Colonic mucosa (tissue), 4 donors: Measurements from ENCODE around the gene SLIT3. TPM values are rescaled to one million over a fixed set of nuclear protein-coding genes. Genes with fewer than 3 reads are reported as not detected.

Source experiments
- DNase-seq: peaks from one replicate; pipeline ENCODE4 v3.0.0-alpha.2; 2020
- H3K27ac ChIP-seq: fragments of 200-600 bp; one replicate; pipeline ENCODE4 v1.8.0; 2021
- H3K27me3 ChIP-seq: fragments of 200-600 bp; one replicate; pipeline ENCODE4 v1.8.0; 2021
- H3K36me3 ChIP-seq: fragments of 200-600 bp; one replicate; pipeline ENCODE4 v1.8.0; 2021
- H3K4me1 ChIP-seq: fragments of 200-600 bp; one replicate; pipeline ENCODE4 v1.8.0; 2021; ENCODE audit warnings: mild to moderate bottlenecking
- H3K4me3 ChIP-seq: fragments of 200-600 bp; one replicate; pipeline ENCODE4 v1.8.0; 2021
- H3K9ac ChIP-seq, 2 donors: one replicate each; pipeline ENCODE4 v1.7.0; 2013; ENCODE audit warnings: control low read depth in 2 of 2, low read depth in 2 of 2, low read length in 2 of 2
- H3K9me3 ChIP-seq: fragments of 200-600 bp; one replicate; pipeline ENCODE4 v1.8.0; 2021
- CTCF ChIP-seq: fragments of 200-600 bp; IDR thresholded peaks from one replicate; pipeline ENCODE4 v1.8.0; 2022; ENCODE audit warnings: antibody characterized with exemption, mild to moderate bottlenecking
- intact Hi-C: fragments of 100-400 bp; cut with DNase I; formaldehyde crosslinking; loops from one replicate; pipeline ENCODE4 v1.14.1; 2022
- total RNA-seq, 2 donors: library from RNA; stranded (reverse); fragmentation: NEBNext Ultra II Directional in 1 of 2; extraction: Animal tissue kit (Norgen Biotek cat#: 25700) in 1 of 2; gene quantifications; one replicate each; pipeline ENCODE4 v1.2.1, GENCODE V29; 2021
- donor health status: healthy.
- donor health status: DM: no; HTN: no; CAD: no.
- donor health status: DM: no; HTN: no; CAD: no.

The SLIT3 gene
- total RNA-seq, 2 donors from 2014 or later: 3.4 to 7.6 TPM

- H3K36me3 ChIP-seq: no peaks in the 10 kb centered on the region
- no peaks in the 10 kb centered on the region for H3K4me1 ChIP-seq
- no peak overlapping the region for H3K27ac ChIP-seq
- no peak for DNase-seq
- no peaks in the 10 kb centered on the region for H3K9me3 ChIP-seq
- TF ChIP-seq CTCF: no peak
- no peak overlapping the region for H3K9ac ChIP-seq
- no peak overlapping the region for H3K4me3 ChIP-seq
- intact Hi-C loops: no loop called here
- no peaks in the 10 kb centered on the region for H3K27me3 ChIP-seq
These were observed 482.4 kb downstream of the SLIT3 start for GRCh38 chr5:168818558-168818957.

GRCh38 chr5:168817591-168817990 is 483.3 kb downstream of the SLIT3 start:
- no peaks in the 10 kb centered on the region for H3K27me3 ChIP-seq
- intact Hi-C loops: no loop called here

GRCh38 chr5:168816661-168817060 is 484.3 kb downstream of the SLIT3 start:
- H3K4me1 ChIP-seq: no peaks in the 10 kb centered on the region
- no peaks in the 10 kb centered on the region for H3K36me3 ChIP-seq
- no peak overlapping the region for H3K9ac ChIP-seq
- H3K27ac ChIP-seq: no peak overlapping the region
- no peak for TF ChIP-seq CTCF
- H3K27me3 ChIP-seq: no peaks in the 10 kb centered on the region
- intact Hi-C loops: no loop called here
- no peaks in the 10 kb centered on the region for H3K9me3 ChIP-seq
- no peak for DNase-seq
- no peak overlapping the region for H3K4me3 ChIP-seq

More at GRCh38 chr5:168817591-168817990, 483.3 kb downstream of the SLIT3 start:
- Histone ChIP-seq H3K9ac (no peak overlapping the region), H3K9me3 (no peaks in the 10 kb centered on the region), H3K27ac (no peak overlapping the region), H3K4me3 (no peak overlapping the region), H3K4me1 (no peaks in the 10 kb centered on the region), H3K36me3 (no peaks in the 10 kb centered on the region)
- no peak for TF ChIP-seq CTCF
- no peak for DNase-seq

- intact Hi-C loops: no loop called here
- Histone ChIP-seq H3K4me3 (no peak overlapping the region), H3K27ac (no peak overlapping the region), H3K9me3 (no peaks in the 10 kb centered on the region), H3K4me1 (no peaks in the 10 kb centered on the region), H3K9ac (no peak overlapping the region), H3K36me3 (no peaks in the 10 kb centered on the region), H3K27me3 (no peaks in the 10 kb centered on the region)
- no peak for TF ChIP-seq CTCF
- DNase-seq: no peak
These were observed 487.6 kb downstream of the SLIT3 start for GRCh38 chr5:168813184-168813968.

- TF ChIP-seq CTCF: no peak
- intact Hi-C loops: no loop called here
- no peaks in the 10 kb centered on the region for H3K4me1 ChIP-seq
- H3K9ac ChIP-seq: no peak overlapping the region
- H3K27me3 ChIP-seq: no peaks in the 10 kb centered on the region
- no peaks in the 10 kb centered on the region for H3K9me3 ChIP-seq
- DNase-seq: no peak
- no peaks in the 10 kb centered on the region for H3K36me3 ChIP-seq
- no peak overlapping the region for H3K27ac ChIP-seq
- H3K4me3 ChIP-seq: no peak overlapping the region
These were observed 490.3 kb downstream of the SLIT3 start for GRCh38 chr5:168810641-168811040.
